A549 (cell line): ENCODE results near the gene SPAG17. TPM values are rescaled to one million over a fixed set of nuclear protein-coding genes. Genes with fewer than 3 reads are reported as not detected.

ENCODE experiments used
- ATAC-seq, 2 experiments: fragments of 200-7000 bp in 1 of 2; fragments of >200 bp in 1 of 2; cut with Nextera tagmentation in 1 of 2; cut with Tn5 transposase in 1 of 2; 3 replicates each; pipeline versions ENCODE4 v1.8.0 to v1.9.1; 2018 to 2020; ENCODE audit warnings: mild to moderate bottlenecking in 1 of 2, moderate library complexity in 1 of 2
- CTCF ChIA-PET: fragments of 300-600 bp; sonication (Branson Sonifier 250); formaldehyde crosslinking; extraction: SDS; loops from one replicate; lab custom pipeline; 2021; ENCODE audit warnings: antibody characterized with exemption, inconsistent platforms; lab: Yijun Ruan, JAX
- POLR2A ChIA-PET: fragments of 350-600 bp; formaldehyde crosslinking; extraction: SDS; loops from one replicate; lab custom pipeline; 2021; ENCODE audit warnings: antibody characterized with exemption, inconsistent platforms; lab: Yijun Ruan, JAX
- DNase-seq, 2 experiments: peaks; one replicate each; pipeline versions ENCODE4 v3.0.0 to v3.0.0-alpha.2; 2011 to 2016; ENCODE audit warnings: low read depth in 1 of 2, low spot score in 1 of 2
- FAIRE-seq: peaks from 2 replicates; lab custom pipeline; 2011; peaks lifted over from hg19 to GRCh38; lab: Jason Lieb, UNC
- H3K27ac ChIP-seq, 2 experiments: fragments of >200 bp; sonication (Bioruptor Twin); formaldehyde crosslinking; 3 replicates each; pipeline ENCODE4 v1.5.1; 2016 to 2017
- H3K4me1 ChIP-seq: fragments of >200 bp; sonication (Bioruptor Twin); formaldehyde crosslinking; 3 replicates; pipeline ENCODE4 v1.6.1; 2016
- H3K4me2 ChIP-seq: fragments of >200 bp; sonication (Bioruptor Twin); formaldehyde crosslinking; 3 replicates; pipeline ENCODE4 v1.6.1; 2016
- H3K4me3 ChIP-seq: fragments of >200 bp; sonication (Bioruptor Twin); formaldehyde crosslinking; 3 replicates; pipeline ENCODE4 v1.5.1; 2016
- H3K9me3 ChIP-seq: fragments of >200 bp; sonication (Bioruptor Twin); formaldehyde crosslinking; 3 replicates; pipeline ENCODE4 v1.6.1; 2016
- CTCF ChIP-seq: fragments of >200 bp; sonication (Bioruptor Twin); formaldehyde crosslinking; IDR thresholded peaks from 3 replicates; pipeline ENCODE4 v1.5.1; 2016
- ELK1 ChIP-seq: fragments of 150-350 bp; IDR thresholded peaks from 2 replicates; pipeline ENCODE4 v1.6.1; 2014; ENCODE audit warnings: low read depth, mild to moderate bottlenecking, low read length
- HDAC2 ChIP-seq: fragments of 200-600 bp; sonication (generic); IDR thresholded peaks from 2 replicates; pipeline ENCODE4 v1.6.1; 2016
- HMGXB4 ChIP-seq: fragments of 250-450 bp; sonication (Bioruptor Pico); IDR thresholded peaks from 2 replicates; pipeline ENCODE4 v1.5.0; 2021; ENCODE audit warnings: mild to moderate bottlenecking, moderate library complexity, borderline replicate concordance
- JUN ChIP-seq, 2 experiments: fragments of >200 bp; sonication (Bioruptor Twin); formaldehyde crosslinking; IDR thresholded peaks; 2 replicates in 1 of 2; 3 replicates in 1 of 2; pipeline ENCODE4 v1.6.1; 2016 to 2017
- KDM1A ChIP-seq: fragments of 200-600 bp; sonication (generic); IDR thresholded peaks from 2 replicates; pipeline ENCODE4 v1.6.1; 2016; ENCODE audit warnings: low read depth, mild to moderate bottlenecking
- KDM5A ChIP-seq: fragments of 200-600 bp; sonication (generic); IDR thresholded peaks from 2 replicates; pipeline ENCODE4 v1.6.1; 2016; ENCODE audit warnings: antibody characterized with exemption, mild to moderate bottlenecking
- MAX ChIP-seq: IDR thresholded peaks from 2 replicates; pipeline ENCODE4 v1.6.1; 2012
- NFE2L2 ChIP-seq: fragments of 150-350 bp; conservative IDR thresholded peaks from 2 replicates; pipeline ENCODE4 v1.6.1; 2014; ENCODE audit warnings: low read length
- NR3C1 ChIP-seq: fragments of >200 bp; sonication (Bioruptor Twin); formaldehyde crosslinking; IDR thresholded peaks from 3 replicates; pipeline ENCODE4 v1.6.1; 2017
- RAD21 ChIP-seq, 2 experiments: fragments of >200 bp in 1 of 2; sonication (Bioruptor Twin) in 1 of 2; formaldehyde crosslinking in 1 of 2; IDR thresholded peaks in 1 of 2; conservative IDR thresholded peaks in 1 of 2; 2 replicates in 1 of 2; 3 replicates in 1 of 2; pipeline ENCODE4 v1.6.1; 2012 to 2018; ENCODE audit warnings: inconsistent platforms in 1 of 2
- RNF2 ChIP-seq: fragments of 200-600 bp; sonication (generic); IDR thresholded peaks from 2 replicates; pipeline ENCODE4 v1.6.1; 2016; ENCODE audit warnings: low read depth, mild to moderate bottlenecking, antibody characterized with exemption, moderate library complexity, borderline replicate concordance
- SMC3 ChIP-seq: fragments of >200 bp; sonication (Bioruptor Twin); formaldehyde crosslinking; IDR thresholded peaks from 3 replicates; pipeline ENCODE4 v1.6.1; 2018; ENCODE audit warnings: inconsistent platforms
- SREBF2 ChIP-seq: fragments of 450-650 bp; IDR thresholded peaks from 2 replicates; pipeline ENCODE4 v1.6.1; 2014; ENCODE audit warnings: mild to moderate bottlenecking, moderate library complexity
- TFCP2L1 ChIP-seq: fragments of 250-450 bp; sonication (Bioruptor Pico); IDR thresholded peaks from 2 replicates; pipeline ENCODE4 v1.5.0; 2021; ENCODE audit warnings: mild to moderate bottlenecking
- TP53 ChIP-seq: fragments of 250-450 bp; sonication (Bioruptor Pico); IDR thresholded peaks from 2 replicates; pipeline ENCODE4 v1.5.0; 2021; ENCODE audit warnings: mild to moderate bottlenecking, moderate library complexity
- ZC3H11A ChIP-seq: fragments of 450-650 bp; IDR thresholded peaks from 2 replicates; pipeline ENCODE4 v1.6.1; 2014; ENCODE audit warnings: antibody characterized with exemption, mild to moderate bottlenecking
- ZFP36 ChIP-seq: fragments of 450-650 bp; IDR thresholded peaks from 2 replicates; pipeline ENCODE4 v1.6.1; 2014; ENCODE audit warnings: borderline replicate concordance; ENCODE audit not compliant: partially characterized antibody
- ZNF302 ChIP-seq: fragments of 250-450 bp; sonication (Bioruptor Pico); IDR thresholded peaks from 2 replicates; pipeline ENCODE4 v1.9.0; 2021; ENCODE audit warnings: inconsistent platforms, mild to moderate bottlenecking, moderate library complexity
- WGBS: methylation state at CpG from one replicate; pipeline ENCODE4 v1.1.6; 2017; ENCODE audit errors: missing lambda C conversion rate; 5-methylcytosine and 5-hydroxymethylcytosine counted together
- polyA plus RNA-seq, 4 experiments: library from polyadenylated mRNA; depleted of rRNA in 3 of 4; stranded (reverse); fragments of >200 nt; fragmentation: RNase III in 1 of 4; extraction: RNeasy Plus Mini Kit Qiagen cat#74134 plus additional on column Dnase treatment in 1 of 4; gene quantifications; 2 replicates in 3 of 4; 3 replicates in 1 of 4; pipeline ENCODE4 v1.2.3, GENCODE V29; 2011 to 2017

Gene SPAG17
- polyA plus RNA-seq, 2 of the 4 experiments (the other 2 are of a cell fraction) = 0.13 TPM; not detected in 1

GRCh38 chr1:118154220-118154619 is 30.8 kb downstream of the SPAG17 start:
- CTCF ChIA-PET = interaction anchor here (1.7 kb wide), 1 partner anchor 1213 kb away, joined by 6 read pairs; no protein-coding TSS in a partner anchor
- Histone ChIP-seq H3K4me3 (no peak overlapping the region), H3K9me3 (no peaks in the 10 kb centered on the region), H3K4me1 (no peaks in the 10 kb centered on the region), H3K4me2 (no peak overlapping the region), H3K27ac (no peak overlapping the region)
- no peak for FAIRE-seq
- POLR2A ChIA-PET = no interaction called here
- peak in 1 of 2 experiments; percentile 1 for DNase-seq
- TF ChIP-seq NR3C1 (no peak), HDAC2 (no peak), RAD21 (conservative IDR thresholded peaks at IDR 0.05 in 1 of 2, IDR thresholded peaks at IDR 0.05 in 1 of 2) (0 out of 5 replicates have a peak, but pooled peaks of 1 of the 2 experiments have one; percentile 13), HMGXB4 (CRISPR knock-in tag) (no peak), RNF2 (no peak)
- 66% methylated on average over 1 of the region's 1 CpG for WGBS
- no peak for ATAC-seq

- H3K27ac ChIP-seq = no peak overlapping the region
- FAIRE-seq = no peak
- no peak overlapping the region for H3K4me2 ChIP-seq
- TF ChIP-seq JUN (IDR thresholded peaks at IDR 0.05) = no peak
- no peak for TF ChIP-seq ZNF302 (CRISPR knock-in tag)
- TF ChIP-seq MAX = no peak
- TF ChIP-seq KDM5A = no peak
- no peak for TF ChIP-seq TP53
- TF ChIP-seq NR3C1 = no peak
- peak; percentile 69 for TF ChIP-seq CTCF
- TF ChIP-seq RAD21 (conservative IDR thresholded peaks at IDR 0.05 in 1 of 2, IDR thresholded peaks at IDR 0.05 in 1 of 2) = peak; percentile 70 to 74
- no peak for TF ChIP-seq KDM1A
- TF ChIP-seq ELK1 = no peak
- TF ChIP-seq TFCP2L1 (CRISPR knock-in tag) = no peak
- TF ChIP-seq SREBF2 = no peak
- TF ChIP-seq ZFP36 = no peak
- TF ChIP-seq SMC3 = peak; percentile 68
- ChIA-PET CTCF (interaction anchor here (0.9 to 1.3 kb wide), 5 partner anchors 9 to 1219 kb away, joined by 3 to 7 read pairs (median 4); no protein-coding TSS in a partner anchor), POLR2A (no interaction called here)
- H3K4me3 ChIP-seq = no peak overlapping the region
- H3K9me3 ChIP-seq = no peaks in the 10 kb centered on the region
- 0% methylated on average over 6 of the region's 6 CpGs for WGBS
- peak in 1 of 2 experiments; percentile 35 for DNase-seq
- H3K4me1 ChIP-seq = no peaks in the 10 kb centered on the region
- 0 out of 6 replicates have a peak, but pooled peaks of 1 of the 2 experiments have one; percentile 32 for ATAC-seq
Measured at GRCh38 chr1:118151312-118151937, 33.6 kb downstream of the SPAG17 start.

GRCh38 chr1:118149799-118150198 is 35.2 kb downstream of the SPAG17 start:
- TF ChIP-seq NFE2L2 = no peak
- TF ChIP-seq ZC3H11A = no peak
- no peak for TF ChIP-seq MAX
- ATAC-seq = no peak
- Histone ChIP-seq H3K27ac (no peak overlapping the region), H3K4me1 (no peaks in the 10 kb centered on the region), H3K4me2 (no peak overlapping the region), H3K4me3 (no peak overlapping the region), H3K9me3 (no peaks in the 10 kb centered on the region)
- ChIA-PET POLR2A (no interaction called here), CTCF (no interaction called here)
- FAIRE-seq = no peak
- WGBS = 20% methylated on average over 8 of the region's 8 CpGs
- DNase-seq = no peak
